ENCODE results near the gene SCAND1.
"Not testable (repeated sequence)": the region's sequence is repeated elsewhere in the genome, so short reads cannot be mapped to it uniquely, and the experiment has no call there.

Gene SCAND1

DNA sequence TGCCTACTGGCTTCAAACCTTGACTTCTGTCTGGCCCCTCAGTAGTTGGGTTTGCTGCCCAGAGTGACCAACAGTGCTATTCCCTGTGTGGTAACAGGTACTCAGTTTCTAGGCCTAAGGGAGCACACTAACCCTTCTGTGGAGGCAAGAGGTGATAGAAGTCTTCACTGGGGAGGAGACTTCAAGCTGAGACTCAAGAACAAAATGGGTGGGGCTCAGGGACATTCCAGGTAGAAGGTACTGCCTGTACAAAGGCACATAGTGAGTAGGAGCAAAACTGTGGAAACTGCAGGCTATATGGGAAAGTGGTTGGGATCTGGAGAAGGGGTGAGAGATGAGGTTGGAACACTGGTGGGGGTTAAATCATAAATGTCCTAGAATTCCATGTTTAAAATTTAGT is 2.3 kb upstream of the SCAND1 start:
- no peak for DNase-seq

DNA sequence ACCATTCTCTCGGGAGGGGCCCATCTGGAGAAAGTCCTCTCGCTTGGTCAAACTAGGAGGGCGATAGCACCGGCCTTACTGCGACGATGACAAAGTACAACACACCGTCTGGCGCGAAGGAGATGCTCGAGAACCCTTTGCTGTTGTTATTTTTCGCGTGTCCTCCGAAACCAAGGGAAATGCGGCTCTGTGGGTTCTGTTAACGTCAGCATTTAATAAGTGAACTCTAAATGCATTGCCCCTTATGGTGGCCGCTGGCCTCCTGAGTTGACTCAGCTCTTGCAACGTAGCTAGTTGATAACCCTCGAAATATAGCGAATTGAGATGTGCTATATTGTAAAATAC is 577 bp upstream of the SCAND1 start:
- DNase-seq, result peak in 1 of 2 experiments; percentile 21

- DNase-seq, result no peak
Observed at GRCh38 chr20:35953387-35954199, 709 bp downstream of the SCAND1 start.

- no peak for DNase-seq
Observed at GRCh38 chr20:35952480-35953386, 1.6 kb downstream of the SCAND1 start.

DNA sequence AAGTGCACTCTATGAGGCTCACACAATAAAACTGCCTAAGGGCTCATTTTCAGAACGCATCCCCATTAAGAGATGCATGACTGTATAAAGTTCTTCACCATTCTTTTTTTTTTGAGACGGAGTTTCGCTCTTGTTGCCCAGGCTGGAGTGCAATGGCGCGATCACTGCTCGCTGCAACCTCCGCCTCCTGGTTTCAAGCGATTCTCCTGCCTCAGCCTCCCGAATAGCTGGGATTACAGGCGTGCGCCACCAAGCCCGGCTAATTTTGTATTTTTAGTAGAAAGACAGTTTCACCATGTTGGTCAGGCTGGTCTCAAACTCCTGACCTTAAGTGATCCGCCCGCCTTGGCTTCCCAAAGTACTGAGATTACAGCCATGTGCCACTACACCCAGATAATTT is 2.2 kb downstream of the SCAND1 start:
- DNase-seq, result not testable (repeated sequence)

- no peak for DNase-seq
Observed at GRCh38 chr20:35950093-35950492, 4.2 kb downstream of the SCAND1 start.

- no peak for DNase-seq
Observed at GRCh38 chr20:35947907-35948306, 6.4 kb downstream of the SCAND1 start.

- no peak for DNase-seq
Observed at GRCh38 chr20:35947489-35947888, 6.8 kb downstream of the SCAND1 start.

DNA sequence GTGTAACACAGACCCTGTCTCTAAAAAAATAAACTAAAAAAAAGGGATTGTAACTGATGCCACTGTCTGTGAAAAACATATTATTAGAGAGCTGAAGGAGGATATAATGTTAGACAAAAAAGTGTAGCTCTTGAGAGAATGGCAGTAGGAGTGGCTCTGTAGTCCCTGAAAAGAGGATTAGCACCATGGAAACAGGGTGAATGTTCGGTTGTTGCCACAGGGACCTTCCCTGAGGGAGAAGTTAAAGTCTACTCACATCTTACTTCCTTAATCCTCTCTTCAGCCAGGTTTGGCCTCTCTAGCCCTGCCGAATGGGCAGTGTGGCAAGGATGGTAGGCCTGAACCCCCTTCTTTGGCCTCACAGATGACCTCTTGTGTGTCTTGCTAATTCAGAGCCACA is 12.1 kb downstream of the SCAND1 start:
- DNase-seq, result no peak

DNA sequence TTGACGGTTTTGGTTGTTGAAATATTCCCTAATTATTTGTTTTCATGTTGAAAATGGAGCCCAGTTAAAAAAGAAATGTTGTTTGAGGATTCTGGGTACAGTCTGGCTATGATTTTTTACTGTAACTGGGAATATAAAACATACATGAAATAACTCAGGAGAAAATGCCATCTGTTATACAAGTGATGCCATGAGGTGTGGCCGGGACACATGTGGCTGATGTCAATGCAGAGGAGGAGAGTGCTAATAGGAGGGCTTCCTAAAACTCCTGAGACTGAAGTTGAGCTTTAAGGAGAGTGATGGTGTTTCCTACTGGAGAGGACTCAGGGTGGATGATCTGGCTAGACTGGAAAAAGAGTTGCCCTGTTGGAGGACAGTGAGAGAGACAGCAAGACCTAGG is 12.7 kb downstream of the SCAND1 start:
- DNase-seq, result no peak

DNA sequence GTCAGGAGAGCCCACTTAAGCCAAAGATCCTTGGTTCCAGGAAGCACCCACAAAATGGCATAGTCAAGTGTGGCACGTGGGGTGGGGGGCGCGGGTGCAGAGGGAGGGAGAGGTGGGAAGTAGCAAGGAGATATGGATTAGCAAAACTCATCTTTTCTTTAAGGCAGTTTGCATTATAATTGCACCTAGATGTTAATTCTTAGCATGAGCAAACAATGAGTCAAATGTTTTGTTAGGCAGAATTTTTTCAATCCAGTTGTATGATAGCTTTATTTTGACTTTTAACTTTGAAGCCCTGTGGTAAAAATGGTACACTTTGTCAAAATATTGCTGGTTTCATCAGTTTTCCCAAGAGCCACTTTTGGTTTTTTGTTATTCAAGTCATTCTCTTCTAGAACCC is 15.0 kb downstream of the SCAND1 start:
- DNase-seq, result no peak

DNA sequence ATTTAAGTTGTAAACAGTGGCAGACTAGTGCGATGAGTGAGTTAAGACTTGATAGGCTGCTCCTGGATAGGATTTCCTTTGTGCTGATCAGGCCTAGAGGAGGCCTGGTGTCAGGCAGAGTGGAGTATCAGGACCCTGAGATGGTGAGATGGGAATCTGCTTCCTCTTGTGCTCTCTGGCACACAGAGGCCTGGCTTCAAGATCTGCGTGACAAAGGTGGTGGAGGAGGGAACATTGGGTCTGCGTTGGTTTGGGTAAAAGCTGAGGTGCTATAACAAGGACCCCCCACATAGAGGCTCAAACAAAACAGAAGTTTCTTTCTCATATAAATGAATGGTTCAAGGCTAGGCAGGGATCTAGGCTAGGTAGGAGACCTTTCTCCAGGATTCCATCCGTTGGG is 20.3 kb downstream of the SCAND1 start:
- DNase-seq, result no peak

DNA sequence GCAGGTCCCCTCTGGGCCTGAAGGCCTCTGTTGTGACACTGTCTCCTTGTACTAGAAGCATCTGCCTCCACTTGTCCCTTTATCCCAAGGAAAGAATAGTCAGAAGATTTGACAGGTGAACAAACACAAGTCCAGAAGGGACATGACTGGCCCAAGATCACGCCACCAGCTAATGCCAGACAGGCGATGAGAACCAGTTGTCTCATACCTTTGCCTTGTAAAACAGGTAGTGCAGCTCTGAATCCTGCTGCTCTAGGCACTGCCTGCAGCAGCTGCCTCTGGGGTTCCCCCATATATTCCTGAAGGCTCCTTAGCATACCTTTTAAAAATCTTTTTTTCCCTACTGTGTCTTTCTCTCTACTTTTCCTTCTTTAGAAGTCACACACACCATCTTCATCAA is 25.0 kb downstream of the SCAND1 start:
- no peak for DNase-seq

DNA sequence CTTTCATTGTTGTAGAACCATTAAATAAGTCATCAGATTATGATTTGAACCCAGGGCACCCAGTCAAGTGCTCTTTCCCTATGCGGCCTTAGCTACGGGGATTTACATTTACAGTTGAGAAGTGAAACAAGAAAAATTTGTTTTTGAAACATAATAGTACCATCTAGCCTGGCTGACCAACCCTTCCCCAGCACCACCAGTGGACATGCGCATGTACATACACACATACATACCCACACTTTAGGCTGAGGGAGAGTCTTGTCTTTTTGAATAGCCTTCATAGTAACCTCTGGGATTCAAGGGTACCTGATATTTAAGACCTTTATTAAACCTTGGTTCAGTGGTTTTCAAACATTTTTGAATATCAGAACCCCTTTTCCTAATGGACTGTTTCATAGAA is 33.8 kb downstream of the SCAND1 start:
- no peak for DNase-seq

DNA sequence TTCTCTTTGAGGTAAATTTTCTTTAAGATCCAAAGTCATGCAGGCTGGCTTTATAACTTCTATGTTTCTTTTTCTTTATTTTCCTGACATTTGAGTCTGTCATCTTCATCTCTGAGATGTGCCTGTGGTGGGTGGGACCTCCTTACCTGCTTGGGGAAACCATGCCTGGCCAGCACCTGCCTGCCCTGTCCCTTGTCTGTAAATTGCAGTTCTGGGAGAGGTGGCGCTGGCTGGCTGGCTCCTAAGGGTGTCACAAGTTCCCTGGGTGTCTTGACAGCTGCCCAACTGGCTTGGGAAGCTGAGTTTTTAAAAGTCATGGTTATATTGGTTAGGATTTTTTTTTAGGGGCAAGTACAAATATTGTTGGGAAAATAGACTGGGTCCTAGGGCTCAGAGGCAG is 36.3 kb downstream of the SCAND1 start:
- DNase-seq, result no peak

GRCh38 chr20:35917077-35917476 is 37.2 kb downstream of the SCAND1 start:
- DNase-seq, result no peak

- no peak for DNase-seq
Observed at GRCh38 chr20:35912881-35913280, 41.4 kb downstream of the SCAND1 start.

GRCh38 chr20:35910254-35910653 is 44.0 kb downstream of the SCAND1 start:
- no peak for DNase-seq

GRCh38 chr20:35909796-35910195 is 44.5 kb downstream of the SCAND1 start:
- no peak for DNase-seq

- DNase-seq, result no peak
Observed at GRCh38 chr20:35909176-35909575, 45.1 kb downstream of the SCAND1 start.

GRCh38 chr20:35908007-35908406 is 46.3 kb downstream of the SCAND1 start:
- DNase-seq, result no peak

DNA sequence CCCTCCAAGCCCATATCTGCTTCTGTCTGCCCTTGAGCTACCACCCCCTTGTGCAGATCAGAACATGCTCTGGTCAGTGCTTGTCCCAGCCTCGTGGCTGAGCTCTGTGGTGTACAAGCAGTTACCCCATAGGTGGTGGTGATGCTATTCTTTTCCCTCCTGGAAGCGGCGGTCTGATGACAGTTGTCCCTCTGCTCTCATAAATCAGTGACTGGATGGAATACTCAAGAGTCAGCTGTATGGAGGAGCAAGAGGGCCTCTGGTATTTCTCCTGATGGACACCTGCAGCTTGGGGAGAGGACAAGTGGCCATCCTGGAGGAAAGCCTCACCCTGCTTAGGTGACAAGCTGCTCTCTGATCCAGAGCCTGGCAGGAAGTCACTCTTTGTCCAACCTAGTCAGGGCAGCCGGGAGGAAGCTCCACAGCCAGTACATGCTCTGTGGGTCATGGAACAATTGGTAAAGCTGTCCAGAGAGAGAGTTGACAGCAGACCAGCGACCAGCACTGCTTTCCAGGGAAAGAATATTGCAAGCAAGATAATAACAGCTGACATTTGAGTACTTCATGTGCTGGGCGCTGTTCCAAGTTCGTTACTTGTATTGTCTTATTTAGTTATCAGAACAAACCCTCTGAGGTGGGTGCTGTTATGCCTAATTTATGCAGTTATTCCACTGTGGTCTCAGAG is 47.1 kb downstream of the SCAND1 start:
- no peak for DNase-seq

DNA sequence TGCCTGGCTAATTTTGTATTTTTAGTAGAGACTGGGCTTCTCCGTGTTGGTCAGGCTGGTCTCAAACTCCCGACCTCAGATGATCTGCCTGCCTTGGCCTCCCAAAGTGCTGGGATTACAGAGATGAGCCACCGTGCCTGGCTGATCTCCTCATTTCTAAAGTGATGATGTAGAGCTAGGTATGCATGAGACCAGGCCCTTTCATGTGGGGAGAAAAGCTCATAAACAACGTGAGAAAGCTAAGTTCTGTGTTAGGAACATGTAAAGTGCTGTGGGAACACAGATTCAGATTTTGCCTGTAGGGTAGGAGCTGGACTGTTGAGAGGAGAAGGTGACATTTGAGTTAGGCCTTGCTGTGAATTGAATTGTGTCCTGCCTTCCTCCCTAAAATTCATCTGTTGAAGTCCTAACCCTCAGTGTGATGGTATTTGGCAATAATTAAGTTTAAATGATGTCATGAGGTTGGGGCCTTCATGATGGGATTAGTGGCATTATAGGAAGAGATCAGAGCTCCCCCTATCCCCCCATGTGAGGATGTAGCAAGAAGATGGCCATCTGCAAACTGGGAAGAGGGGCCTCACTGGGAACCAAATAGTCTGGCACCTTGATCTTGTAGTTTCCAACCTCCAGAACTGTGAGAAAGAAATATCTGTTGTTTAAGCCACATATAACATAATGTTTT is 49.2 kb downstream of the SCAND1 start:
- DNase-seq, result no peak

All from NCI-H187 (cell line).